Measurements from ENCODE around the gene GPR162. TPM values are rescaled to one million over a fixed set of nuclear protein-coding genes. Genes with fewer than 3 reads are reported as not detected.

The GPR162 gene
- total RNA-seq, 2 experiments from 2014 or later = 0.25 to 0.29 TPM

DNA sequence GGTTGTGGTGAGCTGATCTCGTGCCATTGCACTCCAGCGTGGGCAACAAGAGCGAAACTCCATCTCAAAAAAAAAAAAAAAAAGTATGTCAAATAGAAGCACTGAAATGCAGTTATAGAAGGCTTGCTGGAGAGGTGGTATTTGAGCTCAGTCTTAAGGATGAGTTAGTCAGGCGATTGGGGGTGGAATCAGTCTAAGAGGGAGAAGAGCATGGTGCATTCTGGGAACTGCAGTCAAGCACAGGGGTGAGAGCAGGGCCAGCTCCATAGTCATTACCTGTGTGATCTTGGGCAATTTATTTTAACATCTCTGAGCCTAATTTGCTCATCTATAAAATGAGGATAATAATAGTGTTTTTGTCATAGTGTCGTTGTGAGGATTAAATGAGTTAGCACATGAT is 13.3 kb downstream of the GPR162 start:
- ChIA-PET POLR2A (interaction anchor here (0.6 kb wide), 1 partner anchor 124 kb away, joined by 3 read pairs; no protein-coding TSS in a partner anchor), CTCF (interaction anchor here (0.6 to 4.3 kb wide), 16 partner anchors 9 to 271 kb away, joined by 3 to 22 read pairs (median 4); partner anchors contain the start of genes CDCA3 and MLF2)
- Mint-ChIP-seq H3K27ac (no peak overlapping the region), H3K4me1 (peaks cover 5% of the 10 kb centered on the region), H3K36me3 (ENCODE audit: low read depth) (no peaks in the 10 kb centered on the region), H3K4me3 (no peak overlapping the region), H3K27me3 (peaks cover 18% of the 10 kb centered on the region), H3K9me3 (no peaks in the 10 kb centered on the region)
- no peak for DNase-seq

DNA sequence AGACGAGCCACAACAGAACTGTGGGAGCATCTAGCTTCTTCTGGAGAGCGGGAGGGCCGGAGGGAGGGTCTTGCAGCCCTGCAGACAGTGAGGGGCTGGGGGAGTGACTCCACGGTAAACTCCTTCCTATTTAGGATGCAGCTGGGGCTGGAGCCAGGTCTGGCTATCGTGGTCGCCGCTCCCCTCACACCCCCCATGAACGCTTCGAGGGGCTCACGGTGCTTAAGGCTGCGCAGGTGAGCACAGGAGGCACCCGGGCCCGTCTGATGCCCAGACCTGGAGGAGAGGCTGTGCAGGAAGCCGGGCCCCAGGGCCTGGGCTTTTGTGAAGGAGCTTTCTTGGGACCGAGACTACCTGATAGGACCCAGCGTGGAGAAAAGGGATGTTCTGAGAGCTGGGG is 15.2 kb downstream of the GPR162 start:
- ChIA-PET CTCF (interaction anchor here (0.8 to 4.3 kb wide), 11 partner anchors 10 to 84 kb away, joined by 3 to 22 read pairs (median 4); partner anchors contain the start of genes CDCA3, MLF2, SPSB2 and TPI1), POLR2A (no interaction called here)
- DNase-seq = no peak
- Mint-ChIP-seq H3K27me3 (no peaks in the 10 kb centered on the region), H3K4me3 (no peak overlapping the region), H3K9me3 (no peaks in the 10 kb centered on the region), H3K4me1 (peaks cover 5% of the 10 kb centered on the region), H3K27ac (no peak overlapping the region), H3K36me3 (ENCODE audit: low read depth) (no peaks in the 10 kb centered on the region)

- no peaks in the 10 kb centered on the region for H3K27me3 Mint-ChIP-seq
- ChIA-PET POLR2A (no interaction called here), CTCF (interaction anchor here (0.8 to 4.3 kb wide), 8 partner anchors 9 to 84 kb away, joined by 3 to 22 read pairs (median 4); partner anchors contain the start of genes CDCA3, MLF2, SPSB2 and TPI1)
- no peak overlapping the region for H3K4me3 Mint-ChIP-seq
- H3K27ac Mint-ChIP-seq = no peak overlapping the region
- DNase-seq = no peak
- H3K36me3 Mint-ChIP-seq (ENCODE audit: low read depth) = no peaks in the 10 kb centered on the region
- H3K4me1 Mint-ChIP-seq = peaks cover 5% of the 10 kb centered on the region
- H3K9me3 Mint-ChIP-seq = no peaks in the 10 kb centered on the region
Observed at GRCh38 chr12:6837370-6838060, 15.9 kb downstream of the GPR162 start.

GRCh38 chr12:6838854-6839253 is 17.2 kb downstream of the GPR162 start:
- Mint-ChIP-seq H3K27ac (no peak overlapping the region), H3K36me3 (ENCODE audit: low read depth) (no peaks in the 10 kb centered on the region), H3K4me3 (no peak overlapping the region), H3K9me3 (no peaks in the 10 kb centered on the region), H3K4me1 (peaks cover 5% of the 10 kb centered on the region), H3K27me3 (no peaks in the 10 kb centered on the region)
- no peak for DNase-seq
- ChIA-PET POLR2A (interaction anchor here (1.2 kb wide), 1 partner anchor 8 kb away, joined by 3 read pairs; no protein-coding TSS in a partner anchor), CTCF (interaction anchor here (0.9 to 2.3 kb wide), 6 partner anchors 10 to 87 kb away, joined by 3 to 7 read pairs (median 4); no protein-coding TSS in a partner anchor)

DNA sequence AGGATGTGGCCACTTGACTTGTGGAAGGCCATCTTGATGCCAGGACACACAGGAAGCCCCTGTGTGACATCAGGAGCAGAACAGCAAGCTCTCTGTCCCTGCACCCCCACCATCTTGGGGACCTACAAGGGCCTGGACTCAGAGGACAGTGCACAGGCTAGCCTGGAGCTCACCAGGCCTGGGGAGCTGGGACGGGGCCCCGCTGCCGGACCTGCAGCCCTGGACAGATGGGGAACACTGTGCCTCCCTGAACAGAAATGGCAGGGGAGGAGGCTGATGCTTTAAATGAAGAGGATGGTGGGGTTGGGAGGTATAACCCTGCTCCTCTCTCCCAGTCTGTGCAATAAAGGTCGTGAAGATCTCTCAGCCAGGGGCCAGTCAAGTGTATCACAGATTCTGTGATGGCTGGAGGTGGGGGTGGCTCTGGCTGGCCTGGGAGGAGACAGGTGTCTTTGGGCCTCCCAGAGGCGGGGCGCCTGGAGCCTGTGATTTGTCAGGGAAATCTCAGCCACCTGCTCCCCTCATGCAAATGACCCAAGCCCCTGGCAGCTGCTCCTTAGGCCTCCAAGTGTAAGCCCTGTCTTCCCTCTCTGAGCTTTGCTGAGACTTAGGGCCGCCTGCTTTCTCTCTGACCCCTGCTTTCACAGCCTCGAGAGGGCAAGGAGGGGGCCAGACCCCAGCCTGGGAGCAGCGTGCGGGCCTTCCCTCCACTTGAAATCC is 18.0 kb downstream of the GPR162 start:
- Mint-ChIP-seq H3K4me3 (no peak overlapping the region), H3K9me3 (no peaks in the 10 kb centered on the region), H3K36me3 (ENCODE audit: low read depth) (no peaks in the 10 kb centered on the region), H3K27me3 (no peaks in the 10 kb centered on the region), H3K4me1 (peaks cover 5% of the 10 kb centered on the region), H3K27ac (no peak overlapping the region)
- DNase-seq = no peak
- POLR2A ChIA-PET = interaction anchor here (0.6 to 1.2 kb wide), 3 partner anchors 9 to 281 kb away, joined by 3 read pairs; partner anchors contain the start of gene USP5
- CTCF ChIA-PET = interaction anchor here (0.9 to 4.6 kb wide), 8 partner anchors 11 to 88 kb away, joined by 3 to 24 read pairs (median 4); partner anchors contain the start of genes CDCA3, P3H3, SPSB2 and USP5

DNA sequence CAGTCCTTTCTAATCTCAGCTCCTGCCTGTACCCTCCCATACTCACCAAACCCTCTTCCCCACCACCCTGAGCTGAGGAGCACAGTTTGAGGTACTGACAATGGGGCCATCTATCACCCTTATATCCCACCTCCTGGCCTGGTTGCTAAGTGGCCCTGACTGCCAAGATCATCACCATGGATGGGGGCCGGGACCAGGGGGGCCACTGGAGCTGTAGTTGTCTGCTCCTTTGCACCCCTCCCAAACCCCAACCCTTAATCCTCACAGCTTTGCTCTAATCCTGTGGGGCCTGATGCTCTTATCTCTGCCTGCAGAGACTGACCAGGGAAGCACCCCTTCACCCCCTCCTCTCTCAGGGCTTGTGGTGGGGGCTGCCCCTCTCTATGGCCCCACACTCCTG is 18.7 kb downstream of the GPR162 start:
- H3K9me3 Mint-ChIP-seq = no peaks in the 10 kb centered on the region
- H3K36me3 Mint-ChIP-seq (ENCODE audit: low read depth) = no peaks in the 10 kb centered on the region

GRCh38 chr12:6840761-6841515 is 19.3 kb downstream of the GPR162 start, which contains the start of gene GNB3:
Gene GNB3, plus strand, starts transcription at chr12:6840925. Its CDS starts 363 bp downstream, at chr12:6841288.
- peaks cover 2% of the 10 kb centered on the region for H3K36me3 Mint-ChIP-seq (ENCODE audit: low read depth)
- peaks cover 1% of the 10 kb centered on the region for H3K4me1 Mint-ChIP-seq
- H3K4me3 Mint-ChIP-seq = no peak within 1 kb of the TSS
- no peaks in the 10 kb centered on the region for H3K9me3 Mint-ChIP-seq
- H3K27me3 Mint-ChIP-seq = no peaks in the 10 kb centered on the region
- CTCF ChIA-PET = interaction anchor here (0.8 to 4.6 kb wide), 7 partner anchors 10 to 50 kb away, joined by 3 to 24 read pairs (median 7); partner anchors contain the start of genes CDCA3, P3H3, SPSB2 and USP5
- POLR2A ChIA-PET = interaction anchor here (0.8 kb wide), 1 partner anchor 11 kb away, joined by 3 read pairs; the partner anchor contains the start of gene USP5
- H3K27ac Mint-ChIP-seq = no peak within 1 kb of the TSS
- DNase-seq = no peak

More for the DNA sequence above, 18.7 kb downstream of the GPR162 start:
- H3K4me1 Mint-ChIP-seq = peaks cover 5% of the 10 kb centered on the region
- ChIA-PET CTCF (interaction anchor here (1.4 to 4.6 kb wide), 6 partner anchors 9 to 75 kb away, joined by 4 to 24 read pairs (median 8); partner anchors contain the start of genes CDCA3, P3H3, SPSB2 and USP5), POLR2A (interaction anchor here (0.8 kb wide), 1 partner anchor 11 kb away, joined by 3 read pairs; the partner anchor contains the start of gene USP5)
- no peak overlapping the region for H3K27ac Mint-ChIP-seq
- H3K4me3 Mint-ChIP-seq = no peak overlapping the region
- no peak for DNase-seq
- H3K27me3 Mint-ChIP-seq = no peaks in the 10 kb centered on the region

GRCh38 chr12:6842075-6842474 is 20.5 kb downstream of the GPR162 start:
- H3K27ac Mint-ChIP-seq = no peak overlapping the region
- ChIA-PET CTCF (interaction anchor here (1.0 to 4.6 kb wide), 6 partner anchors 7 to 89 kb away, joined by 3 to 24 read pairs (median 8); partner anchors contain the start of genes CDCA3, MLF2, P3H3 and USP5), POLR2A (no interaction called here)
- H3K27me3 Mint-ChIP-seq = no peaks in the 10 kb centered on the region
- H3K9me3 Mint-ChIP-seq = no peaks in the 10 kb centered on the region
- H3K4me3 Mint-ChIP-seq = no peak overlapping the region
- H3K36me3 Mint-ChIP-seq (ENCODE audit: low read depth) = peaks cover 10% of the 10 kb centered on the region
- no peak for DNase-seq
- H3K4me1 Mint-ChIP-seq = no peaks in the 10 kb centered on the region

DNA sequence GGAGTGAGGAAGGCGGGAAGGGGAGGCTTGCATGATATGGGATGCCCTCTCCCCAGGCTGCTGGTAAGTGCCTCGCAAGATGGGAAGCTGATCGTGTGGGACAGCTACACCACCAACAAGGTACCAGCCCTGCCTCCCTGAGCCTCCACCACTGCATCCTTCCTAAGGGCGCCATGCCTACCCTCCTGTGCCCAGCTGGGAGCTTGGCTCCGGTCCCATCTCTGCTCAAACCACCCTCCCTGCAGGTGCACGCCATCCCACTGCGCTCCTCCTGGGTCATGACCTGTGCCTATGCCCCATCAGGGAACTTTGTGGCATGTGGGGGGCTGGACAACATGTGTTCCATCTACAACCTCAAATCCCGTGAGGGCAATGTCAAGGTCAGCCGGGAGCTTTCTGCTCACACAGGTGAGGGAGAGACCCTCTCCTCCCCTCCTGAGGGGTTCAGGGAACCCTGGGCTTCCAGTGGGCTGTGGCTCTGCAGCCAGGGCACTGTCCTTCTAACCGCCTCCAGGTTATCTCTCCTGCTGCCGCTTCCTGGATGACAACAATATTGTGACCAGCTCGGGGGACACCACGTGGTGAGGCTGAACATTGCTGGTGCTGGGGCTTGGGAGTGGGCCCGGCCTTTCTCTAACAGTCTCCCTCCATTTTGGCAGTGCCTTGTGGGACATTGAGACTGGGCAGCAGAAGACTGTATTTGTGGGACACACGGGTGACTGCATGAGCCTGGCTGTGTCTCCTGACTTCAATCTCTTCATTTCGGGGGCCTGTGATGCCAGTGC is 21.7 kb downstream of the GPR162 start:
- POLR2A ChIA-PET = no interaction called here
- peaks cover 7% of the 10 kb centered on the region for H3K4me1 Mint-ChIP-seq
- H3K9me3 Mint-ChIP-seq = no peaks in the 10 kb centered on the region
- CTCF ChIA-PET = interaction anchor here (1.2 to 4.6 kb wide), 7 partner anchors 8 to 90 kb away, joined by 5 to 24 read pairs (median 6); partner anchors contain the start of genes CDCA3, MLF2, SPSB2 and USP5
- DNase-seq = no peak
- peaks cover 20% of the 10 kb centered on the region for H3K36me3 Mint-ChIP-seq (ENCODE audit: low read depth)
- no peaks in the 10 kb centered on the region for H3K27me3 Mint-ChIP-seq
- H3K4me3 Mint-ChIP-seq = no peak overlapping the region
- H3K27ac Mint-ChIP-seq = no peak overlapping the region

- ChIA-PET POLR2A (no interaction called here), CTCF (interaction anchor here (0.6 to 4.0 kb wide), 4 partner anchors 11 to 335 kb away, joined by 3 to 14 read pairs (median 3); no protein-coding TSS in a partner anchor)
- H3K9me3 Mint-ChIP-seq = no peaks in the 10 kb centered on the region
- no peak for DNase-seq
- H3K36me3 Mint-ChIP-seq (ENCODE audit: low read depth) = peaks cover 37% of the 10 kb centered on the region
- H3K4me1 Mint-ChIP-seq = peaks cover 25% of the 10 kb centered on the region
- H3K4me3 Mint-ChIP-seq = no peak overlapping the region
- no peaks in the 10 kb centered on the region for H3K27me3 Mint-ChIP-seq
- H3K27ac Mint-ChIP-seq = no peak overlapping the region
Observed at GRCh38 chr12:6845395-6845794, 23.8 kb downstream of the GPR162 start.

- Mint-ChIP-seq H3K9me3 (no peaks in the 10 kb centered on the region), H3K27ac (no peak overlapping the region), H3K4me3 (no peak overlapping the region), H3K27me3 (no peaks in the 10 kb centered on the region), H3K36me3 (ENCODE audit: low read depth) (peaks cover 39% of the 10 kb centered on the region), H3K4me1 (peaks cover 29% of the 10 kb centered on the region)
- ChIA-PET POLR2A (no interaction called here), CTCF (interaction anchor here (0.5 to 1.5 kb wide), 6 partner anchors 10 to 74 kb away, joined by 3 to 4 read pairs (median 3); partner anchors contain the start of genes P3H3 and TPI1)
- no peak for DNase-seq
Observed at GRCh38 chr12:6846316-6846869, 24.8 kb downstream of the GPR162 start.

All from activated CD4-positive, alpha-beta T cell treated with anti-CD3 and anti-CD28 coated beads, Interleukin-2, amount 10 ng/mL, durations not matched to agents 7 days and 5 days (primary cell).